GM19438 (cell line): ENCODE data around the gene GMPR.

ENCODE experiments used
- ATAC-seq: cut with Tn5 transposase; IDR thresholded peaks from one replicate; pipeline ENCODE4 v1.9.1; 2021; ENCODE audit warnings: low read depth; ENCODE audit not compliant: unreplicated experiment

Gene GMPR

GRCh38 chr6:16322666-16323312, 84.4 kb downstream of the GMPR start:
- ATAC-seq, result peak; percentile 77

GRCh38 chr6:16324184-16324583, 85.8 kb downstream of the GMPR start:
- ATAC-seq, result no peak

GRCh38 chr6:16324606-16325225, 86.3 kb downstream of the GMPR start:
- no peak for ATAC-seq

- ATAC-seq, result no peak
Measured at GRCh38 chr6:16326531-16326930, 88.1 kb downstream of the GMPR start.

GRCh38 chr6:16326971-16327776, 88.8 kb downstream of the GMPR start:
- ATAC-seq, result no peak

- no peak for ATAC-seq
Measured at GRCh38 chr6:16327777-16328325, 89.5 kb downstream of the GMPR start.

GRCh38 chr6:16329233-16329632, 90.8 kb downstream of the GMPR start:
- ATAC-seq, result no peak

- no peak for ATAC-seq
Measured at GRCh38 chr6:16331384-16332174, 93.2 kb downstream of the GMPR start.

GRCh38 chr6:16332175-16332542, 93.8 kb downstream of the GMPR start:
- ATAC-seq, result peak; percentile 88

- ATAC-seq, result no peak
Measured at GRCh38 chr6:16333580-16333979, 95.2 kb downstream of the GMPR start.

- ATAC-seq, result no peak
Measured at GRCh38 chr6:16334671-16335070, 96.3 kb downstream of the GMPR start.

- no peak for ATAC-seq
Measured at GRCh38 chr6:16335176-16335575, 96.8 kb downstream of the GMPR start.

GRCh38 chr6:16336056-16336818, 97.8 kb downstream of the GMPR start:
- ATAC-seq, result no peak

- no peak for ATAC-seq
Measured at GRCh38 chr6:16336911-16337294, 98.5 kb downstream of the GMPR start.

GRCh38 chr6:16337295-16337975, 99.0 kb downstream of the GMPR start:
- no peak for ATAC-seq

GRCh38 chr6:16338577-16339264, 100.3 kb downstream of the GMPR start:
- no peak for ATAC-seq

GRCh38 chr6:16339265-16339587, 100.8 kb downstream of the GMPR start:
- no peak for ATAC-seq

- no peak for ATAC-seq
Measured at GRCh38 chr6:16343593-16343992, 105.2 kb downstream of the GMPR start.

- ATAC-seq, result no peak
Measured at GRCh38 chr6:16344756-16345155, 106.4 kb downstream of the GMPR start.
